Esophagus squamous epithelium (tissue), 5 donors: ENCODE results near the gene GGN. TPM values are rescaled to one million over a fixed set of nuclear protein-coding genes. Genes with fewer than 3 reads are reported as not detected.

Source experiments
- DNase-seq: peaks from one replicate; lab custom pipeline; 2025; lab: John Stamatoyannopoulos, UW
- H3K27ac ChIP-seq, 4 donors: fragments of 200-600 bp; sonication (generic); one replicate each; pipeline ENCODE4 v1.5.1; 2016 to 2019; ENCODE audit warnings: mild to moderate bottlenecking in 1 of 4
- H3K27me3 ChIP-seq, 4 donors: fragments of 200-600 bp; sonication (generic); 1 replicate in 3 of 4; 2 replicates in 1 of 4; pipeline versions ENCODE4 v1.5.1 to v1.6.0; 2017 to 2021; ENCODE audit warnings: antibody characterized with exemption in 1 of 4
- H3K36me3 ChIP-seq, 3 donors: fragments of 200-600 bp; sonication (generic); one replicate each; pipeline ENCODE4 v1.5.1; 2016 to 2019
- H3K4me1 ChIP-seq, 3 donors: fragments of 200-600 bp; sonication (generic); one replicate each; pipeline ENCODE4 v1.5.1; 2017 to 2019
- H3K4me3 ChIP-seq, 4 donors: fragments of 200-600 bp; sonication (generic); 1 replicate in 3 of 4; 2 replicates in 1 of 4; pipeline ENCODE4 v1.5.1; 2016 to 2019; ENCODE audit warnings: mild to moderate bottlenecking in 2 of 4, moderate library complexity in 1 of 4
- H3K9me3 ChIP-seq, 3 donors: fragments of 200-600 bp; sonication (generic); one replicate each; pipeline ENCODE4 v1.5.1; 2016 to 2019
- CTCF ChIP-seq, 6 experiments: fragments of 450-650 bp in 4 of 6; fragments of 200-600 bp in 2 of 6; sonication (generic) in 2 of 6; IDR thresholded peaks; one replicate each; pipeline ENCODE4 v1.5.1; 2016 to 2019; ENCODE audit warnings: antibody characterized with exemption in 6 of 6, mild to moderate bottlenecking in 4 of 6, moderate library complexity in 4 of 6
- POLR2A ChIP-seq, 4 donors: fragments of 450-650 bp; IDR thresholded peaks; one replicate each; pipeline ENCODE4 v1.6.1; 2017; ENCODE audit warnings: antibody characterized with exemption in 4 of 4, mild to moderate bottlenecking in 4 of 4, moderate library complexity in 3 of 4
- WGBS, 2 donors: methylation state at CpG; one replicate each; pipeline ENCODE4 v1.1.5; 2018; 5-methylcytosine and 5-hydroxymethylcytosine counted together
- intact Hi-C: fragments of 100-400 bp; cut with DNase I; formaldehyde crosslinking; loops from one replicate; pipeline ENCODE4 v1.15.0; 2022
- total RNA-seq, 4 donors: library from RNA; depleted of rRNA; stranded (reverse); fragments of >200 nt; gene quantifications; one replicate each; pipeline ENCODE4 v1.1.0, GENCODE V29; 2016
- donor health status: DM: yes; HTN: yes; CAD: no.

GGN gene
- total RNA-seq, 4 donors from 2014 or later: 0.15 TPM; not detected in 3

DNA sequence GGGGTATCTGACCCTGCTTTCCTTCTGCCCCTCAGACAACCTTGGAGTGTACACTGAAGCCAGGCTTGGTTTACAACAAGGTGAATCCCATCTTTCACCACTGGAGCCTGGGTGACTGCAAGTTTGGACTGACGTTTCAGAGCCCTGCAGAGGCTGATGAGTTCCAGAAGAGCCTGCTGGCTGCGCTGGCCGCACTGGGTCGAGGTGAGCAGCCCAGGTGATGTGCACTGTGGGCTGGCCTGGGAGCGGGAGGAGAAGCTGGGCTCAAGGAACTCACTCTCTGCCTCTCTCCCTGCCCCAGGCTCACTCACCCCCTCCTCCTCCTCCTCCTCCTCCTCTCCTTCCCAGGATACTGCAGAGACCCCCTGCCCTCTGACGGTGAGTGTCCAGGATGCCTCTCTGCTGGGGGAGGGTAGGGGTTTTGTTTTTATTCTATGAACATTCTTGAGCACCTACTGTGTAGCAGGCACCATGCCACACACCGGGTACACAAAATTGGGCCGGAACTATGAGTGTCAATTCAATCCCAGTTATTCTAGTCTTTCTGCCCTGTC lies 4.2 kb upstream of the GGN start:
- no peaks in the 10 kb centered on the region for H3K36me3 ChIP-seq
- DNase-seq: no peak
- TF ChIP-seq POLR2A (IDR thresholded peaks at IDR 0.05) (no peak), CTCF (IDR thresholded peaks at IDR 0.05) (no peak)
- 49 to 56% methylated on average over 6 to 7 of the region's 8 CpGs for WGBS, 2 donors
- H3K9me3 ChIP-seq: no peaks in the 10 kb centered on the region
- no peak overlapping the region for H3K4me3 ChIP-seq
- peaks cover 0 to 69% (median 0%) of the 10 kb centered on the region in 4 donors for H3K27me3 ChIP-seq
- no peak overlapping the region for H3K27ac ChIP-seq
- H3K4me1 ChIP-seq: peaks cover 24 to 57% (median 30%) of the 10 kb centered on the region in 3 donors
- intact Hi-C loops: no loop called here

DNA sequence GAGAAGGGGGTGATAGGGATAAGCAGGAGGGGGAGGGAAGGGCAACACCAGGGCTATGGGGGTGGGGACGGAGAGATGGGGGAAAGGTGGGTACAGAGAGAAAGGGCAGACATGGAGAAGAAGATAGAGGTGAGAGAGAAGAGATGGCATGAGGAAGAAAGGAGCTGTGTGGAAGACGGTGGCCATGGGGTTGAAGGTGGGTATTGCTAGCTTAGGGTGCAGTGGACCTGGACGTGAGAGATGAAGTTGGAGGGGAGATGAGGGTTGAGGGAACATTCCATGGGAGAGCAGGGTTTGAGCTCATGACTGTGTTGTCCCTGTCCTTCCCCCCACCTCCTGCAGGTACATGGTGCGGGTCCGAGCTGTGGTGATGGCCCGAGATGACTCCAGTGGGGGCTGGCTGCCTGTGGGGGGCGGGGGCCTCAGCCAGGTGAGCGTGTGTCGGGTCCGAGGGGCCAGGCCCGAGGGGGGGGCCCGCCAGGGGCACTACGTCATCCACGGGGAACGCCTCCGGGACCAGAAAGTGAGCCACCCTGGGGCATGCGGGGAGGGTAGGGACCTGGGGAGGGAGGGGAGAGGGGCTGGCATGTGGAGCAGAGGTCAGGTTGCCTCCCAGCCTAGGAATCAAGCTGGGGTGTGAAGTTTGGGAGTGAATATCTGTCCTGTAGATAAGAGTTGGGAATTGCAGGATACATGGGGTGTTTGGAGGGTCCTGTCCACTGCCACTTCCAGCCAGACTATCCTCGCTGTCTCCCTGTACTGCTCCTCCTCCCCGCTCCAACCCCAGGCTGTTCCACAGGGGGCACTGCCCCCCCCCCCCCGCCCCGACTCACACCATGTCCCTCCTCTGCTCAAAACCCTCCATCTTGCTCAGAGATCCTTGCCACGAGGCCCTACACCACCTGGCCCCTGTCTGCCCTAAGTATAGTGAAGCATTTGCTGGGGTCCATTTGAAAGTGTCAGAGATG lies 2.4 kb upstream of the GGN start:
- TF ChIP-seq CTCF (IDR thresholded peaks at IDR 0.05) (no peak), POLR2A (IDR thresholded peaks at IDR 0.05) (no peak)
- no peak for DNase-seq
- Histone ChIP-seq H3K27ac (peak overlapping the region in 2 of 4 donors; percentile 82 to 89), H3K27me3 (peaks cover 0 to 69% (median 0%) of the 10 kb centered on the region in 4 donors), H3K4me1 (peaks cover 30 to 61% (median 34%) of the 10 kb centered on the region in 3 donors), H3K4me3 (no peak overlapping the region), H3K9me3 (no peaks in the 10 kb centered on the region), H3K36me3 (peaks cover 0 to 7% (median 0%) of the 10 kb centered on the region in 3 donors)
- WGBS, 2 donors: 65 to 75% methylated on average over 7 to 8 of the region's 22 CpGs
- intact Hi-C loops: no loop called here

DNA sequence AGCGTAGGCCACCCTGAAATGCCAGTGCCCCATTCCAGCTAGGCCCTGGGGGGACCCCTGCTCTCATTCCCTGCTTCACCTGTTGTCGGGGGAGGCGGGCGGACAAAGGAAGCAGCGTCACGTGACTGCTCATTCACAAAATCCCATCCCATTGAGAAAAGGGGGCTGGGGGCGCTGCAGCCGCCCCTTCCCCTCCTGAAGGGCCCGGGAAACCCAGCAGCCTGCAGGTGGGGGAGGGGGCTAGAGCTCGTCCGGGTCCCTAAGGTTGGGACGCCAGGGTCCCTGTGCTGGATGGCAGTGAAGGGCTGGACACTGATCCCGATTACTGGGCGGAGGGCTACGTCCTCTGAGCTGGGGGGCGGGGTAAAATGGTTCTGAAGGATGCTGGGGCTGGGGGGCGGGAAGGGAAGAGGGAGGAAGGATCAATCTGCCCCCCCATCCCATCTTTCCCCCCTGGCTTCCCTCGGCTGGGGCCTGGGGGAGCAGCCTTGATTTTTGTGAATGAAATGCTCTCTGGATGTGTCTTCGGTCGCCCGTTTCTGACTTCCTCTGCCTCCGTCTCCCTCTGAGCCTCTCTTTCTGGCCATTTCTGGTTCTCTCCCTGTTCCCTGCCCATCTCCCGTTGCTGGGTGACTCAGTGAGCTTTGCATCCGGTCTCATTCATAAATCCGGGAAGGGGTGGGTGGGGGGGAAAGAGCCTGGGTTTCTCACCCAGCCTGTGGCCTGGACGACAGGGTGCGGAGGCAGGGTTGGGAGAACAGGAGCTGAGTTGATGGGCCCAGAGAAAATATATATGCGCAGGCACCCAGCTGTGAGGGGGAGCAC lies 1.5 kb upstream of the GGN start:
- Histone ChIP-seq H3K4me3 (peak overlapping the region in 3 of 4 donors; percentile 46 to 69 (median 57)), H3K4me1 (peaks cover 28 to 52% (median 34%) of the 10 kb centered on the region in 3 donors), H3K27me3 (peaks cover 0 to 69% (median 0%) of the 10 kb centered on the region in 4 donors), H3K27ac (peak overlapping the region in 3 of 4 donors; percentile 74 to 89 (median 82)), H3K36me3 (peaks cover 0 to 16% (median 0%) of the 10 kb centered on the region in 3 donors), H3K9me3 (no peaks in the 10 kb centered on the region)
- no peak for TF ChIP-seq CTCF (IDR thresholded peaks at IDR 0.05)
- TF ChIP-seq POLR2A (IDR thresholded peaks at IDR 0.05): no peak
- intact Hi-C loops: no loop called here
- WGBS, 2 donors: 1 to 7% methylated on average over 10 to 16 of the region's 28 CpGs
- no peak for DNase-seq

GRCh38 chr19:38388349-38389100 lies 691 bp upstream of the GGN start, which contains the start of gene SPRED3:
SPRED3 (plus strand) TSS chr19:38388697; CDS start chr19:38390303, 1,606 bp downstream.
- intact Hi-C loops: no loop called here
- Histone ChIP-seq H3K4me3 (peak within 1 kb of the TSS; percentile 38 to 69 (median 52)), H3K4me1 (peaks cover 28 to 50% (median 34%) of the 10 kb centered on the region in 3 donors), H3K27ac (peak within 1 kb of the TSS; percentile 71 to 89 (median 78)), H3K36me3 (peaks cover 0 to 24% (median 3%) of the 10 kb centered on the region in 3 donors), H3K9me3 (no peaks in the 10 kb centered on the region), H3K27me3 (peaks cover 0 to 69% (median 0%) of the 10 kb centered on the region in 4 donors)
- DNase-seq: no peak
- 0% methylated on average over 4 to 25 of the region's 46 CpGs for WGBS, 2 donors
- TF ChIP-seq POLR2A (IDR thresholded peaks at IDR 0.05) (no peak), CTCF (IDR thresholded peaks at IDR 0.05) (no peak)
